Liver (tissue), 9 donors: ENCODE results near the gene KRT34. TPM values are rescaled to one million over a fixed set of nuclear protein-coding genes. Genes with fewer than 3 reads are reported as not detected.

Experiments used
- DNase-seq: peaks from one replicate; pipeline ENCODE4 v3.0.0-alpha.2; 2017; ENCODE audit warnings: low spot score
- H3K27ac ChIP-seq, 2 donors: one replicate each; pipeline ENCODE4 v1.7.0; 2013; ENCODE audit warnings: inconsistent platforms in 2 of 2, low read length in 2 of 2, control low read depth in 1 of 2, low read depth in 1 of 2, mild to moderate bottlenecking in 1 of 2
- H3K27me3 ChIP-seq, 4 donors: one replicate each; pipeline versions ENCODE4 v1.6.1 to v1.7.0; 2013; ENCODE audit warnings: low read length in 3 of 4, inconsistent platforms in 1 of 4, mild to moderate bottlenecking in 1 of 4, moderate library complexity in 1 of 4; ENCODE audit not compliant: control insufficient read depth in 4 of 4, insufficient read depth in 4 of 4
- H3K36me3 ChIP-seq, 4 donors: one replicate each; pipeline versions ENCODE4 v1.6.1 to v1.7.0; 2013; ENCODE audit warnings: low read length in 3 of 4, mild to moderate bottlenecking in 3 of 4, low read depth in 1 of 4, moderate library complexity in 1 of 4; ENCODE audit not compliant: control insufficient read depth in 4 of 4, insufficient read depth in 3 of 4
- H3K4me1 ChIP-seq, 4 donors: one replicate each; pipeline versions ENCODE4 v1.6.1 to v1.7.0; 2013; ENCODE audit warnings: low read length in 3 of 4, mild to moderate bottlenecking in 3 of 4, moderate library complexity in 1 of 4; ENCODE audit not compliant: control insufficient read depth in 4 of 4, insufficient read depth in 4 of 4
- H3K4me3 ChIP-seq, 3 donors: one replicate each; pipeline versions ENCODE4 v1.6.1 to v1.7.0; 2013; ENCODE audit warnings: low read length in 3 of 3, control low read depth in 1 of 3, low read depth in 1 of 3, mild to moderate bottlenecking in 1 of 3
- H3K9ac ChIP-seq, 2 donors: one replicate each; pipeline ENCODE4 v1.7.0; 2013; ENCODE audit warnings: low read length in 2 of 2, mild to moderate bottlenecking in 2 of 2, moderate library complexity in 2 of 2, control low read depth in 1 of 2, low read depth in 1 of 2
- H3K9me3 ChIP-seq, 4 donors: one replicate each; pipeline versions ENCODE4 v1.6.1 to v1.7.0; 2013; ENCODE audit warnings: low read length in 3 of 4; ENCODE audit not compliant: control insufficient read depth in 4 of 4
- EGR1 ChIP-seq, 2 donors: IDR thresholded peaks; 2 replicates each; pipeline ENCODE4 v1.6.1; 2016 to 2018; ENCODE audit warnings: antibody characterized with exemption in 2 of 2, low read depth in 2 of 2
- FOXA1 ChIP-seq: IDR thresholded peaks from 2 replicates; pipeline ENCODE4 v1.6.1; 2016; ENCODE audit warnings: antibody characterized with exemption
- FOXA2 ChIP-seq: IDR thresholded peaks from 2 replicates; pipeline ENCODE4 v1.6.1; 2016; ENCODE audit warnings: antibody characterized with exemption
- GABPA ChIP-seq, 2 donors: IDR thresholded peaks in 1 of 2; conservative IDR thresholded peaks in 1 of 2; 2 replicates each; pipeline ENCODE4 v1.6.1; 2016; ENCODE audit warnings: antibody characterized with exemption in 2 of 2, mild to moderate bottlenecking in 1 of 2, moderate library complexity in 1 of 2
- HNF4G ChIP-seq: IDR thresholded peaks from 2 replicates; pipeline ENCODE4 v1.6.1; 2016; ENCODE audit warnings: antibody characterized with exemption
- NR2F2 ChIP-seq: IDR thresholded peaks from 2 replicates; pipeline ENCODE4 v1.6.1; 2016; ENCODE audit warnings: antibody characterized with exemption
- RAD21 ChIP-seq, 2 donors: IDR thresholded peaks; 2 replicates each; pipeline ENCODE4 v1.6.1; 2016; ENCODE audit warnings: antibody characterized with exemption in 2 of 2, mild to moderate bottlenecking in 2 of 2
- RXRA ChIP-seq, 2 donors: IDR thresholded peaks; 2 replicates each; pipeline ENCODE4 v1.6.1; 2017 to 2018; ENCODE audit warnings: antibody characterized with exemption in 2 of 2, mild to moderate bottlenecking in 1 of 2
- SP1 ChIP-seq: IDR thresholded peaks from 2 replicates; pipeline ENCODE4 v1.6.1; 2018; ENCODE audit warnings: antibody characterized with exemption, mild to moderate bottlenecking
- TAF1 ChIP-seq: conservative IDR thresholded peaks from 2 replicates; pipeline ENCODE4 v1.6.1; 2016; ENCODE audit warnings: antibody characterized with exemption, mild to moderate bottlenecking
- YY1 ChIP-seq: IDR thresholded peaks from 2 replicates; pipeline ENCODE4 v1.6.1; 2016; ENCODE audit warnings: antibody characterized with exemption, mild to moderate bottlenecking
- WGBS: extraction: QIAGEN DNeasy Blood & Tissue Kit; methylation state at CpG from one replicate; pipeline ENCODE4 v1.1.7; 2013; 5-methylcytosine and 5-hydroxymethylcytosine counted together
- polyA plus RNA-seq, 2 donors: library from polyadenylated mRNA; stranded (reverse) in 1 of 2; unstranded in 1 of 2; fragments of 200-250 nt in 1 of 2; fragments of >200 nt in 1 of 2; fragmentation: Nextera tagmentation in 1 of 2; extraction: Ambion mirVana in 1 of 2; gene quantifications; one replicate each; pipeline versions ENCODE4 v1.2.1 to v1.2.3, GENCODE V29; 2013 to 2015
- total RNA-seq, 2 donors: library from RNA; depleted of rRNA; stranded (reverse); fragments of >200 nt; gene quantifications; one replicate each; pipeline ENCODE4 v1.2.3, GENCODE V29; 2014
- TF ChIP-seq, protein P1 (sequence below): IDR thresholded peaks from 2 replicates; pipeline ENCODE4 v1.6.1; 2016; ENCODE audit warnings: antibody characterized with exemption
- TF ChIP-seq, protein P2 (sequence below): fragments of 150-350 bp; IDR thresholded peaks from 2 replicates; pipeline ENCODE4 v1.5.1; 2017; ENCODE audit warnings: improper control_type of control experiment, low read depth, low read length; ENCODE audit not compliant: missing input control
- TF ChIP-seq, protein P3 (sequence below): IDR thresholded peaks from 2 replicates; pipeline ENCODE4 v1.6.1; 2016; ENCODE audit warnings: antibody characterized with exemption
- TF ChIP-seq, protein P4 (sequence below): IDR thresholded peaks from 2 replicates; pipeline ENCODE4 v1.6.1; 2016; ENCODE audit warnings: antibody characterized with exemption
- donor health status: healthy.
- donor health status: healthy.
- donor health status: healthy.
- donor health status: healthy.
- donor health status: healthy.

Gene KRT34
- total and polyA plus RNA-seq, 4 donors, result not detected

DNA sequence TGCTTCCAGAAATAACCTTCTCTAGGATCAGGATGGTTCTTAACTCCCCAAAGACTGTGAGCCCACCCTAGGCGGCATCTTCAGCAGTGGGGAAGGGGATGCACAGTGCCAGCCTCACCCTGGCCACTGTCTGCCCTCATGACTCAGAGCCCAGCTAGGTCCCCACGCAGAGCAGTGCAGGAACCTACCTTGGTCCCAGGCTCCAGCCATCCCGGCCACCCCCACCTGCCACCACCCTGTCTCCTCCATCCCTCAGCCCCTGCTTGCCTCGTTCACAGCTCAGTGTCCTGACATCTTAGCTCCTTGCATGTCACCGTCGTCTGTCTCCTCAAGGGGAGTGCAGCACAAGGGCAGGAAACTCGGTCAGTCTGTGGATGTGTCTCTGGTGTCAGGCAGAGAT is 50.5 kb downstream of the KRT34 start:
- no peak for DNase-seq

DNA sequence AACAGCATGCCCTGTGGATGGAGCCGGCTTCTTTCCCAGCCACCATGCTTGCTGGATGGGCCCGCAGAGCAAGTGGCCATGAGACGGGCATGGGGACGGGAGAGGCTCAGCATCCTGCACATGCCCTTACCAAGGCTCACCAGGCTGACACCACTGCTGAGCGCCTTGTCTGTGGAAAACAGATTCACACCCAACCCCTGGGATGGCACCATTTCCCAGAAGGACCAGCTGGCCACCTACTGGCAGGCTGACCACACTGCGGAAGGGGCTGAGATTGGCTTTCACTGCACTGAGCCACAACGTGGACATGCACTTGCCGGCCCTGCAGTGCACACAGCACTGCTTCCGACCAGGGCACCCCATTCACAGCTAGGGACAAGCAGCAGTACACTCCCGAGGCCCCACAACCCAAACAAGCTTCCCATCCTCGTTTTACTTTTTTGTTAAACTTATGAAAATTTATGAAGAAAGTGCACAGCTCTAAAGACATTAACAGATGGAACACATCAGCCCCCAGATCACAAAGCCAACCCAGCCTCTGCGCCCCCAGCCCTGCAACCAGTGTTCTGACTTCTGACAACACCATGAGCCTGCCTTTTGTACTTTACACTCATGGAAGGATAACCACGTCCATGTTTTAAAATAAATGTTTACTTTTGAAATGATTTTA is 52.7 kb downstream of the KRT34 start:
- Histone ChIP-seq H3K36me3 (no peaks in the 10 kb centered on the region), H3K4me1 (no peaks in the 10 kb centered on the region), H3K9ac (no peak overlapping the region), H3K27me3 (no peaks in the 10 kb centered on the region), H3K4me3 (no peak overlapping the region), H3K9me3 (no peaks in the 10 kb centered on the region), H3K27ac (no peak overlapping the region)
- TF ChIP-seq TAF1 (no peak), RAD21 (IDR thresholded peaks at IDR 0.05) (peak; percentile 55 to 75), YY1 (no peak), RXRA (IDR thresholded peaks at IDR 0.05) (no peak), GABPA (IDR thresholded peaks at IDR 0.05 in 1 of 2, conservative IDR thresholded peaks at IDR 0.05 in 1 of 2) (no peak), NR2F2 (no peak), HNF4G (no peak), FOXA1 (no peak), EGR1 (IDR thresholded peaks at IDR 0.05; ENCODE audit: low read depth in 2 of 2) (no peak)
- TF ChIP-seq, protein P1, sequence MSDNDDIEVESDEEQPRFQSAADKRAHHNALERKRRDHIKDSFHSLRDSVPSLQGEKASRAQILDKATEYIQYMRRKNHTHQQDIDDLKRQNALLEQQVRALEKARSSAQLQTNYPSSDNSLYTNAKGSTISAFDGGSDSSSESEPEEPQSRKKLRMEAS, result no peak
- TF ChIP-seq, protein P2, sequence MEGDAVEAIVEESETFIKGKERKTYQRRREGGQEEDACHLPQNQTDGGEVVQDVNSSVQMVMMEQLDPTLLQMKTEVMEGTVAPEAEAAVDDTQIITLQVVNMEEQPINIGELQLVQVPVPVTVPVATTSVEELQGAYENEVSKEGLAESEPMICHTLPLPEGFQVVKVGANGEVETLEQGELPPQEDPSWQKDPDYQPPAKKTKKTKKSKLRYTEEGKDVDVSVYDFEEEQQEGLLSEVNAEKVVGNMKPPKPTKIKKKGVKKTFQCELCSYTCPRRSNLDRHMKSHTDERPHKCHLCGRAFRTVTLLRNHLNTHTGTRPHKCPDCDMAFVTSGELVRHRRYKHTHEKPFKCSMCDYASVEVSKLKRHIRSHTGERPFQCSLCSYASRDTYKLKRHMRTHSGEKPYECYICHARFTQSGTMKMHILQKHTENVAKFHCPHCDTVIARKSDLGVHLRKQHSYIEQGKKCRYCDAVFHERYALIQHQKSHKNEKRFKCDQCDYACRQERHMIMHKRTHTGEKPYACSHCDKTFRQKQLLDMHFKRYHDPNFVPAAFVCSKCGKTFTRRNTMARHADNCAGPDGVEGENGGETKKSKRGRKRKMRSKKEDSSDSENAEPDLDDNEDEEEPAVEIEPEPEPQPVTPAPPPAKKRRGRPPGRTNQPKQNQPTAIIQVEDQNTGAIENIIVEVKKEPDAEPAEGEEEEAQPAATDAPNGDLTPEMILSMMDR, result peak; percentile 51
- TF ChIP-seq, protein P3, sequence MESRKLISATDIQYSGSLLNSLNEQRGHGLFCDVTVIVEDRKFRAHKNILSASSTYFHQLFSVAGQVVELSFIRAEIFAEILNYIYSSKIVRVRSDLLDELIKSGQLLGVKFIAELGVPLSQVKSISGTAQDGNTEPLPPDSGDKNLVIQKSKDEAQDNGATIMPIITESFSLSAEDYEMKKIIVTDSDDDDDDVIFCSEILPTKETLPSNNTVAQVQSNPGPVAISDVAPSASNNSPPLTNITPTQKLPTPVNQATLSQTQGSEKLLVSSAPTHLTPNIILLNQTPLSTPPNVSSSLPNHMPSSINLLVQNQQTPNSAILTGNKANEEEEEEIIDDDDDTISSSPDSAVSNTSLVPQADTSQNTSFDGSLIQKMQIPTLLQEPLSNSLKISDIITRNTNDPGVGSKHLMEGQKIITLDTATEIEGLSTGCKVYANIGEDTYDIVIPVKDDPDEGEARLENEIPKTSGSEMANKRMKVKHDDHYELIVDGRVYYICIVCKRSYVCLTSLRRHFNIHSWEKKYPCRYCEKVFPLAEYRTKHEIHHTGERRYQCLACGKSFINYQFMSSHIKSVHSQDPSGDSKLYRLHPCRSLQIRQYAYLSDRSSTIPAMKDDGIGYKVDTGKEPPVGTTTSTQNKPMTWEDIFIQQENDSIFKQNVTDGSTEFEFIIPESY, result no peak
- TF ChIP-seq, protein P4, sequence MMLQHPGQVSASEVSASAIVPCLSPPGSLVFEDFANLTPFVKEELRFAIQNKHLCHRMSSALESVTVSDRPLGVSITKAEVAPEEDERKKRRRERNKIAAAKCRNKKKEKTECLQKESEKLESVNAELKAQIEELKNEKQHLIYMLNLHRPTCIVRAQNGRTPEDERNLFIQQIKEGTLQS, result no peak
- no peak for DNase-seq
- 50% methylated on average over 13 of the region's 13 CpGs for WGBS

More for the DNA sequence above, 50.5 kb downstream of the KRT34 start:
- Histone ChIP-seq H3K27ac (no peak overlapping the region), H3K9ac (no peak overlapping the region), H3K4me1 (no peaks in the 10 kb centered on the region), H3K36me3 (no peaks in the 10 kb centered on the region), H3K9me3 (no peaks in the 10 kb centered on the region), H3K4me3 (no peak overlapping the region), H3K27me3 (no peaks in the 10 kb centered on the region)
- TF ChIP-seq, protein P3, result no peak
- TF ChIP-seq GABPA (IDR thresholded peaks at IDR 0.05 in 1 of 2, conservative IDR thresholded peaks at IDR 0.05 in 1 of 2) (no peak), TAF1 (no peak), HNF4G (no peak), NR2F2 (no peak), SP1 (no peak), FOXA1 (no peak), RAD21 (IDR thresholded peaks at IDR 0.05) (no peak), FOXA2 (no peak), EGR1 (IDR thresholded peaks at IDR 0.05; ENCODE audit: low read depth in 2 of 2) (no peak)
- TF ChIP-seq, protein P2, result no peak
- WGBS, result 76% methylated on average over 7 of the region's 7 CpGs
